GM21390 (cell line): ENCODE data around the gene TAF3.

Experiments
- ATAC-seq: cut with Tn5 transposase; IDR thresholded peaks from one replicate; pipeline ENCODE4 v1.9.1; 2021; ENCODE audit not compliant: unreplicated experiment

The TAF3 gene

GRCh38 chr10:7962592-7962991 is 144.3 kb downstream of the TAF3 start:
- no peak for ATAC-seq

DNA sequence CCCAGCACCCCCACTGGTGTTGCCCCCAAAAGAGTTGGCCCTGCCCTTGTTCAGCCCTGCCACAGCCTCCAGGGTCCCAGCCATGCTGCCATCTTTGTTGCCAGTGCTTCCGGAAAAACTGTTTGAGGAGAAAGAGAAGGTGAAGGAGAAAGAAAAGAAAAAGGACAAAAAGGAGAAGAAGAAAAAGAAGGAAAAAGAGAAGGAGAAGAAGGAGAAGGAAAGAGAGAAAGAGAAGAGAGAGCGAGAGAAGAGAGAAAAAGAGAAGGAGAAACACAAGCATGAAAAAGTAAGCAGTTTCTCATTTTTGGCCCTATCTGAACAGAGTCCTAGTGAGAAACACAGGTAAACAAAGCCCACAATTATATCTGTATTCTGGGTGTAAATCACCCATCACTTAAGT is 147.2 kb downstream of the TAF3 start:
- ATAC-seq = no peak

- no peak for ATAC-seq
These were observed 148.7 kb downstream of the TAF3 start for GRCh38 chr10:7967035-7967434.

DNA sequence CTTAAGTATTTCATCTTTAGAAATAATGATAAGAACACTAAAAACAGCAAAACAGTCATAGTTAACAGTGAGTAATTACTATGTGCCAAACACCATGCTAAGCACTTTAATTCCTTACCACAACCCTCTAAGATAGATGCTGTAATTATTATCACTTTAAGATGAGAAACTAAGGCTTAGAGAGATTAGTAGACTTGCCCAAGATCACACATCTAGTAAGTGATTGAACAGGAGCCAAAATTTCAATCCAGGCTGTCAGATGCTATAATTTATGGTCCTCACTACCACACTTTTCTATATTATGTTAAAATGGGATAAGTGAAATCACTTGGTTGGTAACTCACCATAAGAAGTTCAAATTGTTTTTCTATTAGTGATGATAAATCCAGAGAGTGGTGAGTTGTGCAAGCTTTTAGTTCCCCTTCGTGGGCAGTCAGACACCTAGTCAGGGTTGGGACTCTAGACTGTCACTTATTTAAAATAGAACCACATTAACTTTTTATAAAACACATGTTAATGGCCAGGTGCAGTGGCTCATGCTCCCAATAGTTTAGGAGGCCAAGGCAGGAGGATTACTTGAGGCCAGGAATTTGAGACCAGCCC is 150.3 kb downstream of the TAF3 start:
- no peak for ATAC-seq

DNA sequence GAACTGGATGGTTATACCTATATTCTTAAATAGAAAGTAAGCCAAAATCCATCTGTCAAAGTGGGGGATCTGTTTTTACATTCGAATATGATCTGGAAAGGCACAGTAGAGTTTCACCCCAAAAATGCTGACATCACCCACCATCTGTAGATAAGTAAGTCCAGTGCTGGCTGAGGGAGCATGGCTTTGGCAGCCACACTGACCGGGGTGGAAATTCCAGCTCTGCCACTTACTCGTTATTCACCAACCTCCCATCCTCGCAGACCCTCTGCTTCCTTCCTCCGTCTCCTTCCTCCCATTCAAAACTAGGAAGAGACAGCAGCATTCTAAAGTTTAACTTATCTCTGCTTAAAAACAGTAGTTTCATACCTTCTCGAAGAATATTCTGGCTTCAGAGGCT is 151.3 kb downstream of the TAF3 start:
- ATAC-seq = no peak

DNA sequence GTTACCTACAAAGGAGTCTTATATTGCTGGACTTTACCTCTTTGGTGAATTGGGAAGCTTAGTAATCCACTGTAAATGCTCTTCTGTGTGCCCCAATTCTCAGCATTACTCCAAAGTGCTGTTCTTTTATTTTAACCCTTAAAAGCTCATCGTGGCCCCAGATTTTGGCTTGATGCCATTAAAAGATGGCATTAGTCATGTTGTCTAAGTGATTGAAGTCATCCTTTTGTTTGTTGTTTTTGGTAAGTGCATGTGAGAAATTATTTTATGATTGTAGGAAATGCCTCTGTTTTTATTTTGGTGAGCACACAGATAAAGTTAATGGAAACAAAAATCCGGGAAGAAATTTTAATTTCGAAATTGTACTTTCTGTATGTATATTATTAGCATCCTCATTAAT is 153.6 kb downstream of the TAF3 start:
- ATAC-seq = no peak

GRCh38 chr10:7972367-7972766 is 154.1 kb downstream of the TAF3 start:
- ATAC-seq = no peak

GRCh38 chr10:7980196-7980595 is 161.9 kb downstream of the TAF3 start:
- ATAC-seq = no peak

- ATAC-seq = no peak
These were observed 164.4 kb downstream of the TAF3 start for GRCh38 chr10:7982727-7983126.

DNA sequence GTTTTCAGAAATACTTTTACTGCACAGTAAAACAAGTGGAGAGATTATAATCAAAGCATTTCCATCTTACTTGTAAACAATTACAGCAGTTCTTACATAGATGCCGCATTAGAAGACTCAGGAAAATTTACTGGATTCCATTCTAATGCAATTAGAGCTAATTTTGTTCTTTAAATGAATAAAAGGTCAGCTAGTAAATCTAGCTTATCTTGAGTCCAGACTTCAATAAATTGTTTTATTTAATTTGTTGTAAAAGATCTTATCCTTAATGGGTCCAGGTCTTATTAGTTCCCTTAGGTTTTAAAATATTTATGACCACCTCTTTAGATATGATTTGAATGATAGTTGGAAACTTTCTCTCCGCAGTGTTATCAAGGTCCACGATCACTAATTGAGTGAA is 166.0 kb downstream of the TAF3 start:
- ATAC-seq = no peak

GRCh38 chr10:7984896-7985295 is 166.6 kb downstream of the TAF3 start:
- ATAC-seq = no peak

DNA sequence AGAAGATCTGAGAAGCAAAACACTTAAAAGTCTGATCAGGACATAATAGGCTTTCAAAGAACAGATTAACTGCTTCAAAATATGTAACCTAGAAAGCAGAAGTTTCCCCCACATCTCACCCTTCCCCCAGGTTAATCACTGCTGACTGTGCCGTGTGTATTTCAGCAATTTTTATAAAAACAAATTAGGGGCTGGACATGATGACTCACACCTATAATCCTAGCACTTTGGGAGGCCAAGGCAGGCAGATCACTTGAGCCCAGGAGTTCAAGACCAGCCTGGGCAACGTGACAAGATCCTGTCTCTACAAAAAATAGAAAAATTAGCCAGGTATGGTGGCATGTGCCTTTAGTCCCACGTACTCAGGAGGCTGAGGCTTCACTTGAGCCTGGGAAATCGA is 168.5 kb downstream of the TAF3 start:
- no peak for ATAC-seq

- ATAC-seq = no peak
These were observed 170.7 kb downstream of the TAF3 start for GRCh38 chr10:7988989-7989388.

DNA sequence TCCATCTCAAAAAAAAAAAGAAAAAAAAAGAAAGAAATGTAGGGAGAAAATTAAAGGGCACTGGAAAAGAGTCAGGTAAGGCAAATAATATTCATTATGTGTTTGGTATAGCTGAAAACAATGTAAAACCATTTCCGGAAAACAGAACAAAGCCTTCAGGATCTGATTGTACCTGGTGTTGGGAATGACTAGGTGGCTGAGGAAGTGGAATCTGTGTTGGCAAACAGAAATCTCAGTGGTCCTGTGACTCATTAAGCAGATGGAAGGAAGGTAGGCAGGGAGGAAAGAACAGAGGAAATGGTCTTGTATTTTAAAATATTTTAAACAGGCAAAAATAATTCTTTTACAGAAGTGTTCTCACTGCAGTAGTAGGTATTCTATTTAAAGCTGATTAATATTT is 180.5 kb downstream of the TAF3 start:
- no peak for ATAC-seq

DNA sequence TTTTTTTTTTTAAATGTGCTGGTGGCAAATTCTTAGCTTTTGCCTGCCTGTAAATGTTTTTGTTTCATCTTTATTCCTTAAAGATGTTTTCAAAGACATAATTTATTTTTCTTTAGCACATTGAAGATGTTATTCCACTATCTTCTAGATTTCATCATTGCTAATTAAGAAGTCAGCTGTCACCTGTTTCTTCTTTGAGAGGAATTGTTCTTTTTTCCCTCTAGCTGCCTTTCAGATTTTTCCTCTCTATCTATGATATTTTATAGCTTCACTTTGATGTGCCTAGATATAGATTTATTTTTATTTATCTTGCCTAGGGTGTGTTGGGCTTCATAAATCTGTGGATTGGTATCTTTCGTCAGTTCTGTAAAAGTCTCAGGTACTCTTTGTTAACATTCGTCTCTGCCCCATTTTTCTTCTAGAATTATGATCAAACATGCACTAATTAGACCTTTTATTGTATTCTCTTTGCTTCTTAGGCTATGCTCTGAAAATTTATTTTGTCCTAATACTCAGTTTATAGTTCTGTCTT is 186.2 kb downstream of the TAF3 start:
- ATAC-seq = no peak

DNA sequence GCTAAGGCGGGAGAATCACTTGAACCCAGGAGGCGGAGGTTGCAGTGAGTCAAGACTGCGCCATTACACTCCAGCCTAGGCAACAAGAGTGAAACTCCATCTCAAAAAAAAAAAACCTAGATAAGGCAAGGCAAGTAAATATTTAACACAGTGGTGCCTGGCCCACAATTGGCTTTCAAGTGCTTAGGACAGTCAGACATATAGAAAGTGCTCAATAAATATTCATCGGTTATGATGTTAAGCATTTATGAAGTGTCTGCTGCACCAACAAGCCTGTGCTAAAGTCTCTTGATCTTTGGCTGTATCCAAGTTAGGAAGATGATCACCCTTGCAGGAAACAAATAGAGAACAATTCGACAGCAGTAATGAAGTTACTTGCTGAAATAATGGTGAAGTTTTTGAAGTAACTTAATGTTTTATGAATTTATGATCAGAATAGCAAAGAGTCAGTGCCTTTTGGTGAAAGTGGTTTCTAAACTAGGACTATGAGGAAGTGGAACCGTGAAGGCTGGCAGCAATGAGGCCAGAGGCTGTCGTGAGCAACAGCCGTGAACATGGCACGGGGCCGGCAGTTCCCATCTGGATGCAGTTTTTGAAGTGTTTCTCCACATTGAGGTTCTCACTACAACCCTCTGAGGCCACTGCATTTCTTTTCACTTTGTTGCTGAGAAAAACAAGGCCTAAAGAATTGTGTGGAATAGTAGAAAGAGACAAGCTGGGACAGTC is 188.1 kb downstream of the TAF3 start:
- peak; percentile 55 for ATAC-seq

GRCh38 chr10:8009031-8009430 is 190.7 kb downstream of the TAF3 start:
- ATAC-seq = no peak

GRCh38 chr10:8013006-8013405 is 194.7 kb downstream of the TAF3 start:
- no peak for ATAC-seq

- ATAC-seq = no peak
These were observed 195.3 kb downstream of the TAF3 start for GRCh38 chr10:8013619-8014018.

GRCh38 chr10:8014649-8015048 is 196.3 kb downstream of the TAF3 start:
- no peak for ATAC-seq

DNA sequence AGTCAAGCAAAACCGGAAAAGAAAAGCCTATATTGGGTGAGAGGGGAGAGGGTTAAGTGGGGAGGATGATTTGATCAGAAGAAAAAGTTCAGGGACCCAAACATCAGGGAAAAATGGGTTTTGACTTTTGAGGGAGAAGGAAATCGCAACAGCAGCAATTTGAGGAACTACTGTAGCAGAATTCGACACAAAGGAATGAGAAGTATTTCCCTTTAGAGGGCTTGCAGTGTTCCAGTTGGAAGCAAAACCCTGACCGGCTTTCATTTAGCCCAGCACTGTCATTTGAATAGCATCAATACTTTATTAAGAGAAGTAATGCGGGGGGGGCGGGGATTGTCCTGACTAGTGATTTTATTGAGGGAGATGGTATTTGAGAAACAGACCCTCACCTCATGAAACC is 199.0 kb downstream of the TAF3 start:
- ATAC-seq = no peak

- ATAC-seq = no peak
These were observed 205.0 kb downstream of the TAF3 start for GRCh38 chr10:8023321-8023720.

GRCh38 chr10:8023851-8024250 is 205.5 kb downstream of the TAF3 start:
- ATAC-seq = no peak
